GM18498 (cell line): ENCODE results near the gene PDZD11.
"Not testable (repeated sequence)": the region's sequence is repeated elsewhere in the genome, so short reads cannot be mapped to it uniquely, and the experiment has no call there.

Experiments used
- ATAC-seq: cut with Tn5 transposase; IDR thresholded peaks from one replicate; pipeline ENCODE4 v1.9.1; 2021; ENCODE audit warnings: mild to moderate bottlenecking, moderate library complexity; ENCODE audit not compliant: unreplicated experiment

Gene PDZD11

GRCh38 chrX:70257423-70258288 is 32.1 kb downstream of the PDZD11 start:
- ATAC-seq = no peak

GRCh38 chrX:70255452-70255851 is 34.3 kb downstream of the PDZD11 start:
- ATAC-seq = no peak

GRCh38 chrX:70254909-70255308 is 34.8 kb downstream of the PDZD11 start:
- ATAC-seq = no peak

GRCh38 chrX:70254063-70254400 is 35.7 kb downstream of the PDZD11 start:
- ATAC-seq = no peak

- ATAC-seq = no peak
Measured at GRCh38 chrX:70253377-70254062, 36.2 kb downstream of the PDZD11 start.

- no peak for ATAC-seq
Measured at GRCh38 chrX:70252491-70252890, 37.2 kb downstream of the PDZD11 start.

GRCh38 chrX:70247252-70247651 is 42.5 kb downstream of the PDZD11 start:
- no peak for ATAC-seq

GRCh38 chrX:70244881-70245280 is 44.8 kb downstream of the PDZD11 start:
- ATAC-seq = no peak

- not testable (repeated sequence) for ATAC-seq
Measured at GRCh38 chrX:70243601-70244000, 46.1 kb downstream of the PDZD11 start.

- ATAC-seq = no peak
Measured at GRCh38 chrX:70241501-70241900, 48.2 kb downstream of the PDZD11 start.

- no peak for ATAC-seq
Measured at GRCh38 chrX:70240751-70241150, 49.0 kb downstream of the PDZD11 start.
